HG03060 (cell line): ENCODE measurements around the gene AFAP1L2.

ENCODE experiments used
- ATAC-seq: cut with Tn5 transposase; IDR thresholded peaks from one replicate; pipeline ENCODE4 v1.9.1; 2021; ENCODE audit warnings: low read depth, moderate number of reproducible peaks; ENCODE audit not compliant: unreplicated experiment

Gene AFAP1L2

GRCh38 chr10:114418109-114418508, 13.8 kb upstream of the AFAP1L2 start:
- ATAC-seq: no peak

- ATAC-seq: no peak
Observed at GRCh38 chr10:114412907-114413797, 8.8 kb upstream of the AFAP1L2 start.

- ATAC-seq: no peak
Observed at GRCh38 chr10:114408968-114409444, 4.7 kb upstream of the AFAP1L2 start.

GRCh38 chr10:114408112-114408967, 4.0 kb upstream of the AFAP1L2 start:
- no peak for ATAC-seq

GRCh38 chr10:114406455-114406854, 2.2 kb upstream of the AFAP1L2 start:
- ATAC-seq: no peak

- no peak for ATAC-seq
Observed at GRCh38 chr10:114405011-114405350, 679 bp upstream of the AFAP1L2 start.

- no peak for ATAC-seq
Observed at GRCh38 chr10:114403541-114404161, 651 bp downstream of the AFAP1L2 start.

GRCh38 chr10:114402871-114403540, 1.3 kb downstream of the AFAP1L2 start:
- ATAC-seq: no peak

- no peak for ATAC-seq
Observed at GRCh38 chr10:114402233-114402632, 2.1 kb downstream of the AFAP1L2 start.

GRCh38 chr10:114401195-114401791, 3.0 kb downstream of the AFAP1L2 start:
- ATAC-seq: no peak

- no peak for ATAC-seq
Observed at GRCh38 chr10:114400091-114400490, 4.2 kb downstream of the AFAP1L2 start.

GRCh38 chr10:114399576-114399975, 4.7 kb downstream of the AFAP1L2 start:
- ATAC-seq: no peak

- no peak for ATAC-seq
Observed at GRCh38 chr10:114398587-114399331, 5.5 kb downstream of the AFAP1L2 start.

GRCh38 chr10:114397651-114398145, 6.6 kb downstream of the AFAP1L2 start:
- no peak for ATAC-seq

- ATAC-seq: no peak
Observed at GRCh38 chr10:114396464-114396863, 7.8 kb downstream of the AFAP1L2 start.

GRCh38 chr10:114395366-114396022, 8.8 kb downstream of the AFAP1L2 start:
- no peak for ATAC-seq

GRCh38 chr10:114394531-114394930, 9.8 kb downstream of the AFAP1L2 start:
- no peak for ATAC-seq

GRCh38 chr10:114393886-114394285, 10.4 kb downstream of the AFAP1L2 start:
- no peak for ATAC-seq

- no peak for ATAC-seq
Observed at GRCh38 chr10:114393482-114393881, 10.8 kb downstream of the AFAP1L2 start.
